H9 (cell line): ENCODE measurements around the gene VSIG8. TPM values are rescaled to one million over a fixed set of nuclear protein-coding genes. Genes with fewer than 3 reads are reported as not detected.

Source experiments
- DNase-seq: peaks from one replicate; pipeline ENCODE4 v3.0.0-alpha.2; 2017
- H2AFZ ChIP-seq: one replicate; pipeline ENCODE4 v1.6.1; 2013; ENCODE audit warnings: mild to moderate bottlenecking, low read length, control low read depth, moderate library complexity
- H2AK5ac ChIP-seq: 2 replicates; pipeline ENCODE4 v1.6.1; 2013; ENCODE audit warnings: low read length, control low read depth, mixed read lengths; ENCODE audit not compliant: insufficient read length
- H2BK120ac ChIP-seq: one replicate; pipeline ENCODE4 v1.6.1; 2013; ENCODE audit warnings: low read depth, mild to moderate bottlenecking, low read length, control low read depth, inconsistent platforms; ENCODE audit not compliant: poor library complexity, severe bottlenecking
- H2BK12ac ChIP-seq: 2 replicates; pipeline ENCODE4 v1.6.1; 2013; ENCODE audit warnings: low read length, control low read depth, mixed read lengths, low read depth; ENCODE audit not compliant: insufficient read length
- H2BK15ac ChIP-seq: 2 replicates; pipeline ENCODE4 v1.6.1; 2013; ENCODE audit warnings: low read depth, low read length, control low read depth
- H2BK20ac ChIP-seq: one replicate; pipeline ENCODE4 v1.6.1; 2013; ENCODE audit warnings: low read depth, mild to moderate bottlenecking, low read length, control low read depth, inconsistent platforms; ENCODE audit not compliant: poor library complexity, severe bottlenecking
- H2BK5ac ChIP-seq: 2 replicates; pipeline ENCODE4 v1.6.1; 2013; ENCODE audit warnings: low read length, control low read depth, mixed read lengths; ENCODE audit not compliant: insufficient read length
- H3K14ac ChIP-seq: 2 replicates; pipeline ENCODE4 v1.6.1; 2013; ENCODE audit warnings: low read length, control low read depth; ENCODE audit not compliant: insufficient read depth
- H3K18ac ChIP-seq: 2 replicates; pipeline ENCODE4 v1.6.1; 2013; ENCODE audit warnings: low read depth, mild to moderate bottlenecking, mixed read lengths, low read length, control low read depth; ENCODE audit not compliant: insufficient read length
- H3K23ac ChIP-seq: 2 replicates; pipeline ENCODE4 v1.6.1; 2013; ENCODE audit warnings: low read length, control low read depth, mixed read lengths, low read depth; ENCODE audit not compliant: insufficient read length
- H3K23me2 ChIP-seq: 2 replicates; pipeline ENCODE4 v1.6.1; 2013; ENCODE audit warnings: low read depth, mild to moderate bottlenecking, mixed read lengths, low read length, control low read depth; ENCODE audit not compliant: insufficient read length, poor library complexity, severe bottlenecking
- H3K27ac ChIP-seq: 2 replicates; pipeline ENCODE4 v1.5.1; 2013; ENCODE audit warnings: low read length, control low read depth, mixed read lengths, low read depth; ENCODE audit not compliant: insufficient read length
- H3K27me3 ChIP-seq: 2 replicates; pipeline ENCODE4 v1.6.1; 2013; ENCODE audit warnings: low read length, control low read depth, inconsistent platforms; ENCODE audit not compliant: insufficient read depth
- H3K4ac ChIP-seq: 2 replicates; pipeline ENCODE4 v1.6.1; 2013; ENCODE audit warnings: low read depth, mild to moderate bottlenecking, control low read depth, inconsistent platforms, low read length, moderate library complexity
- H3K4me1 ChIP-seq: 2 replicates; pipeline ENCODE4 v1.6.1; 2013; ENCODE audit warnings: low read length, control low read depth, inconsistent platforms; ENCODE audit not compliant: insufficient read depth
- H3K4me2 ChIP-seq: 2 replicates; pipeline ENCODE4 v1.6.1; 2013; ENCODE audit warnings: low read length, control low read depth, mixed read lengths; ENCODE audit not compliant: insufficient read length, insufficient read depth
- H3K56ac ChIP-seq: 2 replicates; pipeline ENCODE4 v1.6.1; 2013; ENCODE audit warnings: low read depth, mild to moderate bottlenecking, mixed read lengths, low read length, control low read depth; ENCODE audit not compliant: insufficient read length
- H3K79me1 ChIP-seq: 2 replicates; pipeline ENCODE4 v1.6.1; 2013; ENCODE audit warnings: low read depth, mild to moderate bottlenecking, moderate library complexity, low read length, control low read depth, inconsistent platforms; ENCODE audit not compliant: insufficient read depth, poor library complexity, severe bottlenecking
- H3K79me2 ChIP-seq: 2 replicates; pipeline ENCODE4 v1.6.1; 2013; ENCODE audit warnings: low read length, control low read depth, inconsistent platforms; ENCODE audit not compliant: insufficient read depth
- H3K9ac ChIP-seq: 2 replicates; pipeline ENCODE4 v1.6.1; 2013; ENCODE audit warnings: low read length, control low read depth, mixed read lengths; ENCODE audit not compliant: insufficient read length; ENCODE audit errors: extremely low read depth
- H3K9me3 ChIP-seq: one replicate; pipeline ENCODE4 v1.6.1; 2013; ENCODE audit warnings: low read depth, low read length, inconsistent platforms; ENCODE audit not compliant: control insufficient read depth
- H3T11ph ChIP-seq: one replicate; pipeline ENCODE4 v1.6.1; 2013; ENCODE audit warnings: mild to moderate bottlenecking, low read length, control low read depth, inconsistent platforms
- H4K20me1 ChIP-seq: one replicate; pipeline ENCODE4 v1.6.1; 2013; ENCODE audit not compliant: control insufficient read depth, insufficient read length, insufficient read depth
- H4K5ac ChIP-seq: 2 replicates; pipeline ENCODE4 v1.6.1; 2013; ENCODE audit warnings: low read depth, mild to moderate bottlenecking, mixed read lengths, low read length, control low read depth; ENCODE audit not compliant: insufficient read length
- H4K8ac ChIP-seq: replicated peaks from 2 replicates; pipeline ENCODE4 v1.6.1; 2013; ENCODE audit warnings: low read length, control low read depth, mixed read lengths, low read depth; ENCODE audit not compliant: insufficient read length
- H4K91ac ChIP-seq: 2 replicates; pipeline ENCODE4 v1.6.1; 2013; ENCODE audit warnings: low read depth, mild to moderate bottlenecking, moderate library complexity, mixed read lengths, low read length, control low read depth; ENCODE audit not compliant: insufficient read length
- H3K27ac Mint-ChIP-seq, 3 experiments: 2 replicates in 2 of 3; 3 replicates in 1 of 3; pipeline ENCODE4 v1.8.0; 2020 to 2021; ENCODE audit warnings: mixed read lengths in 3 of 3, mild to moderate bottlenecking in 1 of 3, moderate library complexity in 1 of 3
- H3K27me3 Mint-ChIP-seq: 2 replicates; pipeline ENCODE4 v1.8.0; 2021; ENCODE audit warnings: low read depth, mild to moderate bottlenecking, moderate library complexity, mixed read lengths
- H3K36me3 Mint-ChIP-seq, 3 experiments: 2 replicates in 2 of 3; 3 replicates in 1 of 3; pipeline ENCODE4 v1.8.0; 2020 to 2021; ENCODE audit warnings: low read depth in 3 of 3, mixed read lengths in 3 of 3; ENCODE audit not compliant: insufficient read depth in 1 of 3
- H3K4me1 Mint-ChIP-seq, 2 experiments: 2 replicates each; pipeline ENCODE4 v1.8.0; 2020; ENCODE audit warnings: mixed read lengths in 2 of 2
- H3K4me3 Mint-ChIP-seq, 2 experiments: 2 replicates in 1 of 2; 3 replicates in 1 of 2; pipeline ENCODE4 v1.8.0; 2020 to 2021; ENCODE audit warnings: mild to moderate bottlenecking in 2 of 2, mixed read lengths in 2 of 2, moderate library complexity in 1 of 2
- H3K9me3 Mint-ChIP-seq, 2 experiments: 2 replicates in 1 of 2; 3 replicates in 1 of 2; pipeline ENCODE4 v1.8.0; 2020; ENCODE audit warnings: mild to moderate bottlenecking in 2 of 2, mixed read lengths in 2 of 2, moderate library complexity in 1 of 2
- WGBS: extraction: QIAGEN DNeasy Blood & Tissue Kit; methylation state at CpG from one replicate; pipeline ENCODE4 v1.1.7; 2013; ENCODE audit warnings: missing lambda C conversion rate, low lambda C conversion rate, mixed read lengths; ENCODE audit not compliant: insufficient read length; ENCODE audit errors: extremely low coverage; 5-methylcytosine and 5-hydroxymethylcytosine counted together
- total RNA-seq: library from RNA; stranded (reverse); gene quantifications from 2 replicates; pipeline ENCODE4 v1.2.1, GENCODE V29; 2021
- TF ChIP-seq, protein P1 (sequence below): fragments of 200-600 bp; sonication (generic); conservative IDR thresholded peaks from 3 replicates; pipeline ENCODE4 v1.8.0; 2021; ENCODE audit warnings: antibody characterized with exemption, mild to moderate bottlenecking

Gene VSIG8
- total RNA-seq, 1 experiment from 2014 or later = not detected

DNA sequence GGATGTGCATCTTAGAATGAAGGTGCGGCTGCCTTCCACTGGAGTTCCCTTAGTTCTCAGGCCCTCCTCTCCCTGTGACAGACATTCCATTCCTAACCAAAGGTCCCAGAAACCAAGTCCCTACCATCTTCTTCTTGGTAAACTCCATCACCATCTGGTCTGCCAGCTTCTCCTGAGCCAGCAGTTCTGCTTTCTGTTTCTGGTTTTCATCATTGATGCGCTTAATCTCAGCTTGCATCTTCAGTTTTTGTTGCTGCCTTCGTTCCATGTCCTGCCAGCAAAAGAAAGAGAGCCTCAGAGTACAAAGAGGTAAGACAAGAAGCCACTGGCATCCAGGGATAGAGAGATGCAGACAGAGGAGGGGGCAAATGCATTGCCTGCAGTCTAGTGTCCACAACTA is 18.0 kb upstream of the VSIG8 start:
- Histone ChIP-seq H4K8ac (no peak overlapping the region), H3T11ph (no peak overlapping the region), H3K14ac (no peak overlapping the region), H3K4me1 (no peaks in the 10 kb centered on the region), H2BK120ac (no peak overlapping the region), H3K27ac (no peak overlapping the region), H3K9me3 (no peaks in the 10 kb centered on the region), H3K79me2 (no peaks in the 10 kb centered on the region), H3K23me2 (no peaks in the 10 kb centered on the region), H4K91ac (no peak overlapping the region), H3K56ac (no peak overlapping the region), H2AK5ac (no peak overlapping the region), H2BK12ac (no peak overlapping the region), H4K20me1 (no peaks in the 10 kb centered on the region), H2BK20ac (no peak overlapping the region), H2AFZ (no peak overlapping the region), H4K5ac (no peak overlapping the region), H3K23ac (no peak overlapping the region), H3K9ac (no peak overlapping the region), H3K18ac (no peak overlapping the region), H3K4ac (no peak overlapping the region), H3K4me2 (no peak overlapping the region), H2BK5ac (no peak overlapping the region), H2BK15ac (no peak overlapping the region), H3K27me3 (no peaks in the 10 kb centered on the region), H3K79me1 (no peaks in the 10 kb centered on the region)
- H3K9me3 Mint-ChIP-seq = no peaks in the 10 kb centered on the region
- TF ChIP-seq, protein P1, sequence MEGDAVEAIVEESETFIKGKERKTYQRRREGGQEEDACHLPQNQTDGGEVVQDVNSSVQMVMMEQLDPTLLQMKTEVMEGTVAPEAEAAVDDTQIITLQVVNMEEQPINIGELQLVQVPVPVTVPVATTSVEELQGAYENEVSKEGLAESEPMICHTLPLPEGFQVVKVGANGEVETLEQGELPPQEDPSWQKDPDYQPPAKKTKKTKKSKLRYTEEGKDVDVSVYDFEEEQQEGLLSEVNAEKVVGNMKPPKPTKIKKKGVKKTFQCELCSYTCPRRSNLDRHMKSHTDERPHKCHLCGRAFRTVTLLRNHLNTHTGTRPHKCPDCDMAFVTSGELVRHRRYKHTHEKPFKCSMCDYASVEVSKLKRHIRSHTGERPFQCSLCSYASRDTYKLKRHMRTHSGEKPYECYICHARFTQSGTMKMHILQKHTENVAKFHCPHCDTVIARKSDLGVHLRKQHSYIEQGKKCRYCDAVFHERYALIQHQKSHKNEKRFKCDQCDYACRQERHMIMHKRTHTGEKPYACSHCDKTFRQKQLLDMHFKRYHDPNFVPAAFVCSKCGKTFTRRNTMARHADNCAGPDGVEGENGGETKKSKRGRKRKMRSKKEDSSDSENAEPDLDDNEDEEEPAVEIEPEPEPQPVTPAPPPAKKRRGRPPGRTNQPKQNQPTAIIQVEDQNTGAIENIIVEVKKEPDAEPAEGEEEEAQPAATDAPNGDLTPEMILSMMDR = no peak
- no peaks in the 10 kb centered on the region for H3K4me1 Mint-ChIP-seq
- no peak for DNase-seq
- H3K27ac Mint-ChIP-seq = no peak overlapping the region
- H3K27me3 Mint-ChIP-seq = peaks cover 3% of the 10 kb centered on the region
- no peaks in the 10 kb centered on the region for H3K36me3 Mint-ChIP-seq
- WGBS = no CpG with 5 or more reads among the region's 3 CpGs
- H3K4me3 Mint-ChIP-seq = no peak overlapping the region
